DMS114 treated with DMSO at 0.1 percent for 48 hours (cell line): ENCODE data around the gene CACNB4.
"Not testable (repeated sequence)": the region's sequence is repeated elsewhere in the genome, so short reads cannot be mapped to it uniquely, and the experiment has no call there.

ENCODE experiments used
- DNase-seq: peaks from one replicate; lab custom pipeline; 2025; ENCODE audit not compliant: unreplicated experiment; lab: John Stamatoyannopoulos, UW

Gene CACNB4

GRCh38 chr2:152098496-152099366, at the start of gene CACNB4:
Gene CACNB4, minus strand, starts transcription at chr2:152099044.
- DNase-seq: no peak

GRCh38 chr2:152134488-152135280, 35.8 kb upstream of the CACNB4 start:
- DNase-seq: no peak

GRCh38 chr2:152132306-152132705, 33.5 kb upstream of the CACNB4 start:
- no peak for DNase-seq

- no peak for DNase-seq
Observed at GRCh38 chr2:152127628-152128027, 28.8 kb upstream of the CACNB4 start.

GRCh38 chr2:152126664-152127063, 27.8 kb upstream of the CACNB4 start:
- DNase-seq: no peak

- no peak for DNase-seq
Observed at GRCh38 chr2:152122161-152122560, 23.3 kb upstream of the CACNB4 start.

GRCh38 chr2:152120430-152120829, 21.6 kb upstream of the CACNB4 start:
- no peak for DNase-seq

- no peak for DNase-seq
Observed at GRCh38 chr2:152115952-152116351, 17.1 kb upstream of the CACNB4 start.

- DNase-seq: no peak
Observed at GRCh38 chr2:152114366-152114765, 15.5 kb upstream of the CACNB4 start.

- not testable (repeated sequence) for DNase-seq
Observed at GRCh38 chr2:152107140-152107539, 8.3 kb upstream of the CACNB4 start.

GRCh38 chr2:152106464-152106863, 7.6 kb upstream of the CACNB4 start:
- no peak for DNase-seq

GRCh38 chr2:152103271-152103670, 4.4 kb upstream of the CACNB4 start:
- DNase-seq: no peak

- no peak for DNase-seq
Observed at GRCh38 chr2:152100961-152101360, 2.1 kb upstream of the CACNB4 start.

GRCh38 chr2:152099367-152100050, 665 bp upstream of the CACNB4 start:
- no peak for DNase-seq

GRCh38 chr2:152097801-152098495, 896 bp downstream of the CACNB4 start:
- no peak for DNase-seq

- no peak for DNase-seq
Observed at GRCh38 chr2:152097290-152097800, 1.5 kb downstream of the CACNB4 start.

- DNase-seq: no peak
Observed at GRCh38 chr2:152095146-152095545, 3.7 kb downstream of the CACNB4 start.

GRCh38 chr2:152094014-152094413, 4.8 kb downstream of the CACNB4 start:
- no peak for DNase-seq

GRCh38 chr2:152093464-152093863, 5.4 kb downstream of the CACNB4 start:
- no peak for DNase-seq

- DNase-seq: no peak
Observed at GRCh38 chr2:152092095-152092494, 6.7 kb downstream of the CACNB4 start.

GRCh38 chr2:152090726-152091125, 8.1 kb downstream of the CACNB4 start:
- not testable (repeated sequence) for DNase-seq
